Dendritic cell treated with granulocyte-macrophage colony-stimulating factor and Interleukin-4, amounts not matched to agents 40 ng/mL and 50 ng/mL, for 4 days (primary cell): ENCODE measurements around the gene GNG13.
"Not testable (repeated sequence)": the region's sequence is repeated elsewhere in the genome, so short reads cannot be mapped to it uniquely, and the experiment has no call there.

ENCODE experiments used
- H3K27ac Mint-ChIP-seq: one replicate; pipeline ENCODE4 v1.8.0; 2022; ENCODE audit warnings: mild to moderate bottlenecking, mixed read lengths
- H3K27me3 Mint-ChIP-seq: one replicate; pipeline ENCODE4 v1.8.0; 2022; ENCODE audit warnings: mild to moderate bottlenecking, mixed read lengths
- H3K36me3 Mint-ChIP-seq: one replicate; pipeline ENCODE4 v1.8.0; 2022; ENCODE audit warnings: low read depth, mixed read lengths
- H3K4me1 Mint-ChIP-seq: one replicate; pipeline ENCODE4 v1.8.0; 2022; ENCODE audit warnings: low read depth, mixed read lengths
- H3K4me3 Mint-ChIP-seq: one replicate; pipeline ENCODE4 v1.8.0; 2022; ENCODE audit warnings: mild to moderate bottlenecking, moderate library complexity, mixed read lengths
- H3K9me3 Mint-ChIP-seq: one replicate; pipeline ENCODE4 v1.8.0; 2022; ENCODE audit warnings: mixed read lengths
- intact Hi-C: fragments of 100-400 bp; cut with micrococcal nuclease; formaldehyde crosslinking; loops from one replicate; pipeline ENCODE4 v1.15.0; 2022

Gene GNG13

GRCh38 chr16:778909-779527 is 21.5 kb downstream of the GNG13 start:
- no peaks in the 10 kb centered on the region for H3K36me3 Mint-ChIP-seq
- intact Hi-C loops: no loop called here
- H3K27ac Mint-ChIP-seq: no peak overlapping the region
- no peaks in the 10 kb centered on the region for H3K4me1 Mint-ChIP-seq
- H3K27me3 Mint-ChIP-seq: peaks cover 26% of the 10 kb centered on the region
- H3K9me3 Mint-ChIP-seq: no peaks in the 10 kb centered on the region
- no peak overlapping the region for H3K4me3 Mint-ChIP-seq

DNA sequence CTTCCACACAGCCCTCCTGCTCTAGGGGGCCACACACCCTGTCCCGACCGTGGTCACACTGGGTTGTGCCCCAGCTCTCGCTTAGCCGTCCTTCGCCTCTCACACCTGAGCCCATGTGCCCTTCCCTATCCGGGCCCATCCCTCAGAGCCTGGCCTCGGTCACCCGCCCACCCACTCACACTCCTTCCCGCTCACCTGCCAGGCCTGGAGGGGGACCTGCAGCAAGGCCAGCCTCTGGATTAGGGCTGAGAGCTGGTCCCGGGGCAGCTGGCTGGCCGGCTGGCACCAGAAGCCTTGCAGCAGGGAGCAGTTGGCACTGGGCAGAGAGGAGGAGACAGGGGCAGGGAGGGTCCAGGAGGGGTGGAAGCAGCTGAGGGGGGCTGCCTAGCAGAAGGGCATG is 22.1 kb downstream of the GNG13 start:
- Mint-ChIP-seq H3K27me3 (peaks cover 24% of the 10 kb centered on the region), H3K4me3 (no peak overlapping the region), H3K36me3 (no peaks in the 10 kb centered on the region), H3K4me1 (no peaks in the 10 kb centered on the region), H3K27ac (no peak overlapping the region), H3K9me3 (no peaks in the 10 kb centered on the region)
- intact Hi-C loops: no loop called here

DNA sequence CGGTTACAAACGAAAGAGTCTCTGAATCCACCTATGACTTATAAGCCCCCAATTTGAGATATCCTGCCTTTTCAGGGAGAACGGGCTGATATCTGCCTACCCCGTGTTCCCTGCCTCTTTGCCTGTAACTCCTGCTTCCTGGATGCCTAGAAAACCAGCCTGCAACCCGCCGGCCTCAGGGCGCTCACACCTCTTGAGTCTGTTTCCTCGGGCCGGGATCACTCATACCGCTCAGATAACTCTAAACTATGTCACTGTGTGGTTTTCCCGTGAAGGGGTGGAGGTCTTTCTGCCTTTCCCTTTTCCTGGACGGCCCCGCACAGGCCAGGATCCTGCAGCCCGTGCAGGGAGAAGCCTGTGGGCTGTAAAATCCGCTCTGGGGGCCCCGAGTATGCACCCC is 22.7 kb downstream of the GNG13 start:
- no peak overlapping the region for H3K4me3 Mint-ChIP-seq
- H3K27me3 Mint-ChIP-seq: peaks cover 19% of the 10 kb centered on the region
- H3K4me1 Mint-ChIP-seq: no peaks in the 10 kb centered on the region
- no peak overlapping the region for H3K27ac Mint-ChIP-seq
- H3K36me3 Mint-ChIP-seq: no peaks in the 10 kb centered on the region
- intact Hi-C loops: no loop called here
- no peaks in the 10 kb centered on the region for H3K9me3 Mint-ChIP-seq

DNA sequence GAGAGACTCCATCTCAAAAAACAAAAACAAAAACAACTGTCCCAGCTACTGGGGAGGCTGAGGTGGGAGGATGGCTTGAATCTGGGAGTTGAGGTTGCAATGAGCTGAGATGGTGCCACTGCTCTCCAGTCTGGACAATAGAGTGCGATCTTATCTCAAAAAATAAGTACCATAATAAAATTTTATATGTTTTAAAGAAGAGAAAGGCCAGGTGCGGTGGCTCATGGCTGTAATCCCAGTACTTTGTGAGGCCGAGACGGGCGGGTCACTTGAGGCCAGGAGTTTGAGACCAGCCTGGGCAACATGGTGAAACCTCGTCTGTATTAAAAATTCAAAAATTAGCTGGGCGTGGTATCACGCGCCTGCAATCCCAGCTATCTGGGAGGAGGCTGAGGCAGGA is 23.7 kb downstream of the GNG13 start:
- Mint-ChIP-seq H3K27ac (no peak overlapping the region), H3K4me1 (no peaks in the 10 kb centered on the region), H3K27me3 (peaks cover 19% of the 10 kb centered on the region), H3K4me3 (no peak overlapping the region), H3K9me3 (no peaks in the 10 kb centered on the region), H3K36me3 (no peaks in the 10 kb centered on the region)
- intact Hi-C loops: no loop called here

DNA sequence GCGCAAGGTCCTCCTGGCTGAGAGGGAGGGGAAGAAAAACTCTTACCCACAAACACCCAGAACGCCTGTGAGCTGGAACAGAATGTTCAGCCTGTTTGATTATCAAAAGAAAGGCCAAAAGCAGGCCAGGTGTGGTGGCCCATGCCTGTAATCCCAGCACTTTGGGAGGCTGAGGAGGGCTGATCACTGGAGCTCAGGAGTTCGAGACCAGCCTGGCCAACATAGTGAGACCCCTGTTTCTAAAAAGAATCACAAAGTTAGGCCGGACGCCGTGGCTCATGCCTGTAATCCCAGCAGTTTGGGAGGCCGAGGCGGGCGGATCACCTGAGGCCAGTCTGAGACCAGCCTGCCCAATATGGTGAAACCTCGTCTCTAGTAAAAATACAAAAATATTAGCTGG is 24.2 kb downstream of the GNG13 start:
- H3K9me3 Mint-ChIP-seq, intact Hi-C loops, H3K4me1 Mint-ChIP-seq, H3K36me3 Mint-ChIP-seq, H3K27ac Mint-ChIP-seq, H3K4me3 Mint-ChIP-seq: not testable (repeated sequence)
- peaks cover 18% of the 10 kb centered on the region for H3K27me3 Mint-ChIP-seq

- Mint-ChIP-seq H3K4me3 (no peak overlapping the region), H3K27ac (no peak overlapping the region), H3K36me3 (no peaks in the 10 kb centered on the region), H3K27me3 (peaks cover 18% of the 10 kb centered on the region), H3K4me1 (no peaks in the 10 kb centered on the region), H3K9me3 (no peaks in the 10 kb centered on the region)
- intact Hi-C loops: no loop called here
Measured at GRCh38 chr16:775236-775796, 25.2 kb downstream of the GNG13 start.

DNA sequence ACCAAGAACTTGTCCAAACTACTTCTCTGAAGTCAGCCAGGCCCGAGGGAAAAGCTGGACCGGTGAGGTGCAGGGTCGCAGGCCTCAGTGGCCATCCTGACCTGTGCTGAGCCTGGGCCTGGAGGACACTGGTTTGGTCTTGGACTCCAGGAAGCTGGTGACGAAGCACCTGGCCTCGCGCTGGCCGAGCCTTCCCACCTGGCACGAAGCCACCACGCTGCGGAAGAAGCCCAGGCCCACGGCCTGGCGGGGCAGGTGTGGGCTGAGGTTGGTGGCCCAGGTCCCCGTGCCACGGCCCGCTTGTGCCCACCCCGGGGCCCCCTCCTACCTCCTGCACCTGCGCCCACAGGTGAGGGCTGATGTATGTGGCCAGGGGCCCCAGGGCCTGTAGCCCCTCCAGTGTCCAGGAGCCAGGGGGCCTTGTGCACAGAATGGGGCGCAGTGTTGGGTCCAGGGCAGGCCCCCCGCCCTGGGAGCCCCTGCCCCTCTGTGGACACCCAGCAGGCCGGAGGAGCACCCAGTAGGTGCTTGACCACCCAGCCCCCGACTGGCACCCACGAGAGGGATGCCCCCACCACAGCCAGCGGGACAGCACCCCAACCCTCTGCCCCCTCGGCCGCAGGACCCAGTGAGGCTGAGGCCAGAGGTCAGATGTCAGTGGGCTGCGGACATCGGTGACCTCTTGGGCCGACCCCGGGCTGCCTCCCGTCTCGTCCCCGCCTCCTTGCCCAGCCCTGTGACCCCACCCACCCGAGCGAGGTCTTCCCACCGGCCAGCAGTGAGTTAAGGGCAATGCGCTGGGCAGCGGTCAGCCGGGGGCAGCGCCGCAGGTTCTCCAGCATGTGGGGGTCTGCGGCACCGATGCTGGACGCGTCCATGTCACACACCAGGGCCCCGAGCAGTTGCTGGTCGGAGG is 26.2 kb downstream of the GNG13 start:
- intact Hi-C loops: no loop called here
- Mint-ChIP-seq H3K9me3 (no peaks in the 10 kb centered on the region), H3K36me3 (no peaks in the 10 kb centered on the region), H3K4me1 (no peaks in the 10 kb centered on the region), H3K27ac (no peak overlapping the region), H3K27me3 (peaks cover 20% of the 10 kb centered on the region), H3K4me3 (no peak overlapping the region)

- no peaks in the 10 kb centered on the region for H3K36me3 Mint-ChIP-seq
- no peaks in the 10 kb centered on the region for H3K9me3 Mint-ChIP-seq
- H3K4me3 Mint-ChIP-seq: no peak overlapping the region
- peaks cover 21% of the 10 kb centered on the region for H3K27me3 Mint-ChIP-seq
- H3K27ac Mint-ChIP-seq: no peak overlapping the region
- intact Hi-C loops: no loop called here
- H3K4me1 Mint-ChIP-seq: no peaks in the 10 kb centered on the region
Measured at GRCh38 chr16:772959-773358, 27.6 kb downstream of the GNG13 start.

DNA sequence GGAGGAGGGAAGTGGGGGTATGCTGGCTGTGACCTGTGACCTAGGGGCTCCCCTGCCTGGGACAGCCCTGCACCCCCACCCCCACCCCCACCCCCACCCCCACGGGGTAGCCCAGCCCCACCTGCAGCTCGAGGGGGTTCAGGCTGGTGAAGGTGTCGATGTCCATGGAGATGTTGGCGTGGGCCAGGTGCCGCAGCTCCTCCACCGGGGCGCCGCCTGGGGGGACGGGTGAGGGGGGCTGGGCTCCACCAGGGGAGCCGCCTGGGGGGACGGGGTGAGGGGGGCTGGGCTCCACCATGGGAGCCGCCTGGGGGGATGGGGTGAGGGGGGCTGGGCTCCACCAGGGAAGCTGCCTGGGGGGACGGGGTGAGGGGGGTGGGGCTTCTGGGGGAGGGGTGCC is 30.1 kb downstream of the GNG13 start:
- Mint-ChIP-seq H3K27me3 (peaks cover 17% of the 10 kb centered on the region), H3K4me1 (no peaks in the 10 kb centered on the region), H3K9me3 (no peaks in the 10 kb centered on the region), H3K27ac (no peak overlapping the region), H3K36me3 (no peaks in the 10 kb centered on the region), H3K4me3 (no peak overlapping the region)
- intact Hi-C loops: no loop called here

GRCh38 chr16:769934-770333 is 30.6 kb downstream of the GNG13 start:
- Mint-ChIP-seq H3K27me3 (peaks cover 17% of the 10 kb centered on the region), H3K36me3 (no peaks in the 10 kb centered on the region), H3K4me1 (no peaks in the 10 kb centered on the region), H3K9me3 (no peaks in the 10 kb centered on the region), H3K4me3 (no peak overlapping the region), H3K27ac (no peak overlapping the region)
- intact Hi-C loops: no loop called here

GRCh38 chr16:769184-769784 is 31.2 kb downstream of the GNG13 start:
- Mint-ChIP-seq H3K4me3 (no peak overlapping the region), H3K36me3 (no peaks in the 10 kb centered on the region), H3K27me3 (peaks cover 17% of the 10 kb centered on the region), H3K4me1 (no peaks in the 10 kb centered on the region), H3K27ac (no peak overlapping the region), H3K9me3 (no peaks in the 10 kb centered on the region)
- intact Hi-C loops: no loop called here

DNA sequence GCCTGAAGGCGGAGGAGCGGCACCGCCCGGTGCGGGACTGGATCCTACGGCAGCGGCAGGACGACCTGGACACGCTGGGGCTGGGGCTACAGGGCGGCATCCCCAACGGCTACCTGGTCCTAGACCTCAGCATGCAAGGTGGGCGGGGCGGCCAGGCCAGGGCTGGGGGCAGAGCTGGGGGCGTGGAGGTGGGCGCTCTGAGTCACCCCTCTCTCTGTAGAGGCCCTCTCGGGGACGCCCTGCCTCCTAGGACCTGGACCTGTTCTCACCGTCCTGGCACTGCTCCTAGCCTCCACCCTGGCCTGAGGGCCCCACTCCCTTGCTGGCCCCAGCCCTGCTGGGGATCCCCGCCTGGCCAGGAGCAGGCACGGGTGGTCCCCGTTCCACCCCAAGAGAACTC is 32.1 kb downstream of the GNG13 start:
- Mint-ChIP-seq H3K27ac (no peak overlapping the region), H3K9me3 (no peaks in the 10 kb centered on the region), H3K36me3 (no peaks in the 10 kb centered on the region), H3K4me3 (no peak overlapping the region), H3K27me3 (peaks cover 17% of the 10 kb centered on the region), H3K4me1 (no peaks in the 10 kb centered on the region)
- intact Hi-C loops: no loop called here

- H3K4me1 Mint-ChIP-seq: no peaks in the 10 kb centered on the region
- H3K36me3 Mint-ChIP-seq: no peaks in the 10 kb centered on the region
Measured at GRCh38 chr16:767743-768235, 32.7 kb downstream of the GNG13 start.

More at GRCh38 chr16:767743-768235, 32.7 kb downstream of the GNG13 start:
- H3K27ac Mint-ChIP-seq: no peak overlapping the region
- intact Hi-C loops: no loop called here
- H3K4me3 Mint-ChIP-seq: no peak overlapping the region
- no peaks in the 10 kb centered on the region for H3K9me3 Mint-ChIP-seq
- H3K27me3 Mint-ChIP-seq: peaks cover 17% of the 10 kb centered on the region
